SK-N-MC (cell line): ENCODE measurements around the gene TMEM92.

Source experiments
- EZH2 ChIP-seq: fragments of 200-600 bp; sonication (generic); IDR thresholded peaks from one replicate; pipeline ENCODE4 v1.6.1; 2017; ENCODE audit warnings: antibody characterized with exemption
- POLR2AphosphoS5 ChIP-seq: IDR thresholded peaks from 2 replicates; pipeline ENCODE4 v1.6.1; 2012; ENCODE audit warnings: mild to moderate bottlenecking, low read depth, low read length, borderline replicate concordance

DNA sequence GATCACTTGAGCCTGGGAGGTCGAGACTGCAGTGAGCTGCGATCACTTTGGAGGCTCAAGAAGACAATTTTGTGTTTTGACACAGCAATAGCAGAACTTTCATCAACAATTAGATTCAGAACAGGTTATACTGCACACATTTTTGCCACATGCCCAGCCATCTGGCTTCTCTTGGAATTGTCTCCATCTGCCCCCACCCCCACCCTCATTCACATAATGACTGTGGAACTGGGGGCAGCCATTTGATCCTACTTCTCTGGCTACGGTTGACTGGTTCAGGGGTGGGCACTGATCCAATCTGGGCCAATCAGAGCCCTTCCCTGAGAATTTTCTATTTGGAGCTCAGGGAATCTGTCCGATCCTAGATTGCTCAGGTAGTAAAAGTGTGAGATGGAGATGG is 14.0 kb downstream of the TMEM92 start:
- TF ChIP-seq EZH2 (no peak), POLR2AphosphoS5 (no peak)
